H9 (cell line): ENCODE results near the gene MTA1. TPM values are rescaled to one million over a fixed set of nuclear protein-coding genes. Genes with fewer than 3 reads are reported as not detected.

Source experiments
- DNase-seq: peaks from one replicate; pipeline ENCODE4 v3.0.0-alpha.2; 2017
- H2AFZ ChIP-seq: one replicate; pipeline ENCODE4 v1.6.1; 2013; ENCODE audit warnings: mild to moderate bottlenecking, low read length, control low read depth, moderate library complexity
- H2AK5ac ChIP-seq: 2 replicates; pipeline ENCODE4 v1.6.1; 2013; ENCODE audit warnings: low read length, control low read depth, mixed read lengths; ENCODE audit not compliant: insufficient read length
- H2BK120ac ChIP-seq: one replicate; pipeline ENCODE4 v1.6.1; 2013; ENCODE audit warnings: low read depth, mild to moderate bottlenecking, low read length, control low read depth, inconsistent platforms; ENCODE audit not compliant: poor library complexity, severe bottlenecking
- H2BK12ac ChIP-seq: 2 replicates; pipeline ENCODE4 v1.6.1; 2013; ENCODE audit warnings: low read length, control low read depth, mixed read lengths, low read depth; ENCODE audit not compliant: insufficient read length
- H2BK15ac ChIP-seq: 2 replicates; pipeline ENCODE4 v1.6.1; 2013; ENCODE audit warnings: low read depth, low read length, control low read depth
- H2BK20ac ChIP-seq: one replicate; pipeline ENCODE4 v1.6.1; 2013; ENCODE audit warnings: low read depth, mild to moderate bottlenecking, low read length, control low read depth, inconsistent platforms; ENCODE audit not compliant: poor library complexity, severe bottlenecking
- H2BK5ac ChIP-seq: 2 replicates; pipeline ENCODE4 v1.6.1; 2013; ENCODE audit warnings: low read length, control low read depth, mixed read lengths; ENCODE audit not compliant: insufficient read length
- H3K14ac ChIP-seq: 2 replicates; pipeline ENCODE4 v1.6.1; 2013; ENCODE audit warnings: low read length, control low read depth; ENCODE audit not compliant: insufficient read depth
- H3K18ac ChIP-seq: 2 replicates; pipeline ENCODE4 v1.6.1; 2013; ENCODE audit warnings: low read depth, mild to moderate bottlenecking, mixed read lengths, low read length, control low read depth; ENCODE audit not compliant: insufficient read length
- H3K23ac ChIP-seq: 2 replicates; pipeline ENCODE4 v1.6.1; 2013; ENCODE audit warnings: low read length, control low read depth, mixed read lengths, low read depth; ENCODE audit not compliant: insufficient read length
- H3K23me2 ChIP-seq: 2 replicates; pipeline ENCODE4 v1.6.1; 2013; ENCODE audit warnings: low read depth, mild to moderate bottlenecking, mixed read lengths, low read length, control low read depth; ENCODE audit not compliant: insufficient read length, poor library complexity, severe bottlenecking
- H3K27ac ChIP-seq: 2 replicates; pipeline ENCODE4 v1.5.1; 2013; ENCODE audit warnings: low read length, control low read depth, mixed read lengths, low read depth; ENCODE audit not compliant: insufficient read length
- H3K27me3 ChIP-seq: 2 replicates; pipeline ENCODE4 v1.6.1; 2013; ENCODE audit warnings: low read length, control low read depth, inconsistent platforms; ENCODE audit not compliant: insufficient read depth
- H3K4ac ChIP-seq: 2 replicates; pipeline ENCODE4 v1.6.1; 2013; ENCODE audit warnings: low read depth, mild to moderate bottlenecking, control low read depth, inconsistent platforms, low read length, moderate library complexity
- H3K4me1 ChIP-seq: 2 replicates; pipeline ENCODE4 v1.6.1; 2013; ENCODE audit warnings: low read length, control low read depth, inconsistent platforms; ENCODE audit not compliant: insufficient read depth
- H3K4me2 ChIP-seq: 2 replicates; pipeline ENCODE4 v1.6.1; 2013; ENCODE audit warnings: low read length, control low read depth, mixed read lengths; ENCODE audit not compliant: insufficient read length, insufficient read depth
- H3K56ac ChIP-seq: 2 replicates; pipeline ENCODE4 v1.6.1; 2013; ENCODE audit warnings: low read depth, mild to moderate bottlenecking, mixed read lengths, low read length, control low read depth; ENCODE audit not compliant: insufficient read length
- H3K79me1 ChIP-seq: 2 replicates; pipeline ENCODE4 v1.6.1; 2013; ENCODE audit warnings: low read depth, mild to moderate bottlenecking, moderate library complexity, low read length, control low read depth, inconsistent platforms; ENCODE audit not compliant: insufficient read depth, poor library complexity, severe bottlenecking
- H3K79me2 ChIP-seq: 2 replicates; pipeline ENCODE4 v1.6.1; 2013; ENCODE audit warnings: low read length, control low read depth, inconsistent platforms; ENCODE audit not compliant: insufficient read depth
- H3K9ac ChIP-seq: 2 replicates; pipeline ENCODE4 v1.6.1; 2013; ENCODE audit warnings: low read length, control low read depth, mixed read lengths; ENCODE audit not compliant: insufficient read length; ENCODE audit errors: extremely low read depth
- H3K9me3 ChIP-seq: one replicate; pipeline ENCODE4 v1.6.1; 2013; ENCODE audit warnings: low read depth, low read length, inconsistent platforms; ENCODE audit not compliant: control insufficient read depth
- H3T11ph ChIP-seq: one replicate; pipeline ENCODE4 v1.6.1; 2013; ENCODE audit warnings: mild to moderate bottlenecking, low read length, control low read depth, inconsistent platforms
- H4K20me1 ChIP-seq: one replicate; pipeline ENCODE4 v1.6.1; 2013; ENCODE audit not compliant: control insufficient read depth, insufficient read length, insufficient read depth
- H4K5ac ChIP-seq: 2 replicates; pipeline ENCODE4 v1.6.1; 2013; ENCODE audit warnings: low read depth, mild to moderate bottlenecking, mixed read lengths, low read length, control low read depth; ENCODE audit not compliant: insufficient read length
- H4K8ac ChIP-seq: replicated peaks from 2 replicates; pipeline ENCODE4 v1.6.1; 2013; ENCODE audit warnings: low read length, control low read depth, mixed read lengths, low read depth; ENCODE audit not compliant: insufficient read length
- H4K91ac ChIP-seq: 2 replicates; pipeline ENCODE4 v1.6.1; 2013; ENCODE audit warnings: low read depth, mild to moderate bottlenecking, moderate library complexity, mixed read lengths, low read length, control low read depth; ENCODE audit not compliant: insufficient read length
- H3K27ac Mint-ChIP-seq, 3 experiments: 2 replicates in 2 of 3; 3 replicates in 1 of 3; pipeline ENCODE4 v1.8.0; 2020 to 2021; ENCODE audit warnings: mixed read lengths in 3 of 3, mild to moderate bottlenecking in 1 of 3, moderate library complexity in 1 of 3
- H3K27me3 Mint-ChIP-seq: 2 replicates; pipeline ENCODE4 v1.8.0; 2021; ENCODE audit warnings: low read depth, mild to moderate bottlenecking, moderate library complexity, mixed read lengths
- H3K36me3 Mint-ChIP-seq, 3 experiments: 2 replicates in 2 of 3; 3 replicates in 1 of 3; pipeline ENCODE4 v1.8.0; 2020 to 2021; ENCODE audit warnings: low read depth in 3 of 3, mixed read lengths in 3 of 3; ENCODE audit not compliant: insufficient read depth in 1 of 3
- H3K4me1 Mint-ChIP-seq, 2 experiments: 2 replicates each; pipeline ENCODE4 v1.8.0; 2020; ENCODE audit warnings: mixed read lengths in 2 of 2
- H3K4me3 Mint-ChIP-seq, 2 experiments: 2 replicates in 1 of 2; 3 replicates in 1 of 2; pipeline ENCODE4 v1.8.0; 2020 to 2021; ENCODE audit warnings: mild to moderate bottlenecking in 2 of 2, mixed read lengths in 2 of 2, moderate library complexity in 1 of 2
- H3K9me3 Mint-ChIP-seq, 2 experiments: 2 replicates in 1 of 2; 3 replicates in 1 of 2; pipeline ENCODE4 v1.8.0; 2020; ENCODE audit warnings: mild to moderate bottlenecking in 2 of 2, mixed read lengths in 2 of 2, moderate library complexity in 1 of 2
- WGBS: extraction: QIAGEN DNeasy Blood & Tissue Kit; methylation state at CpG from one replicate; pipeline ENCODE4 v1.1.7; 2013; ENCODE audit warnings: missing lambda C conversion rate, low lambda C conversion rate, mixed read lengths; ENCODE audit not compliant: insufficient read length; ENCODE audit errors: extremely low coverage; 5-methylcytosine and 5-hydroxymethylcytosine counted together
- total RNA-seq: library from RNA; stranded (reverse); gene quantifications from 2 replicates; pipeline ENCODE4 v1.2.1, GENCODE V29; 2021
- TF ChIP-seq, protein P1 (sequence below): fragments of 200-600 bp; sonication (generic); conservative IDR thresholded peaks from 3 replicates; pipeline ENCODE4 v1.8.0; 2021; ENCODE audit warnings: antibody characterized with exemption, mild to moderate bottlenecking

MTA1 gene
- total RNA-seq, 1 experiment from 2014 or later = 230 TPM

DNA sequence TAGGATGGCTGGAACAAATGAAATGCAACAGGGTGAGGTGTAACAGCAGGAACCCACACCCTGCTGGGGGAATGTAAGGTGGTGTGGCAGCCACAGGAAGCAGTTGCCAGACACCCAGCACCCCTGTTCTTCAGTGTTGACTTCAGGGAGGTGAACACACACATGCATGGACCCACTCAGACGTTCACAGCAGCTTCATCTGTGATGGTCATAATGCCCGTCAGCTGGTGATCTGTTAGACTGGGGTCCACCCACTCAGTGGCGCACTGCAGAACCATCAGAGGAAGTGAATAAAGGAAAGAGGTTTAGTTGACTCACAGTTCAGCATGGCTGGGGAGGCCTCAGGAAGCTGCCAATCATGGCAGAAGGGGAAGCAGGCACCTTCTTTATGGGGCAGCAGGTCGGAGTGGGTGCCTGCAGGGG lies 44.0 kb upstream of the MTA1 start:
- no peak overlapping the region for H3T11ph ChIP-seq
- TF ChIP-seq, protein P1, sequence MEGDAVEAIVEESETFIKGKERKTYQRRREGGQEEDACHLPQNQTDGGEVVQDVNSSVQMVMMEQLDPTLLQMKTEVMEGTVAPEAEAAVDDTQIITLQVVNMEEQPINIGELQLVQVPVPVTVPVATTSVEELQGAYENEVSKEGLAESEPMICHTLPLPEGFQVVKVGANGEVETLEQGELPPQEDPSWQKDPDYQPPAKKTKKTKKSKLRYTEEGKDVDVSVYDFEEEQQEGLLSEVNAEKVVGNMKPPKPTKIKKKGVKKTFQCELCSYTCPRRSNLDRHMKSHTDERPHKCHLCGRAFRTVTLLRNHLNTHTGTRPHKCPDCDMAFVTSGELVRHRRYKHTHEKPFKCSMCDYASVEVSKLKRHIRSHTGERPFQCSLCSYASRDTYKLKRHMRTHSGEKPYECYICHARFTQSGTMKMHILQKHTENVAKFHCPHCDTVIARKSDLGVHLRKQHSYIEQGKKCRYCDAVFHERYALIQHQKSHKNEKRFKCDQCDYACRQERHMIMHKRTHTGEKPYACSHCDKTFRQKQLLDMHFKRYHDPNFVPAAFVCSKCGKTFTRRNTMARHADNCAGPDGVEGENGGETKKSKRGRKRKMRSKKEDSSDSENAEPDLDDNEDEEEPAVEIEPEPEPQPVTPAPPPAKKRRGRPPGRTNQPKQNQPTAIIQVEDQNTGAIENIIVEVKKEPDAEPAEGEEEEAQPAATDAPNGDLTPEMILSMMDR = no peak

More for the DNA sequence above, 44.0 kb upstream of the MTA1 start:
- H3K23me2 ChIP-seq = no peaks in the 10 kb centered on the region
- no peak overlapping the region for H4K8ac ChIP-seq
- no peaks in the 10 kb centered on the region for H3K79me1 ChIP-seq
- H2BK5ac ChIP-seq = no peak overlapping the region
- no peaks in the 10 kb centered on the region for H3K79me2 ChIP-seq
- no peak overlapping the region for H3K4me2 ChIP-seq
- H3K27me3 ChIP-seq = no peaks in the 10 kb centered on the region
- no peak overlapping the region for H2BK120ac ChIP-seq
- no peak overlapping the region for H3K23ac ChIP-seq
- H4K5ac ChIP-seq = no peak overlapping the region
- H3K18ac ChIP-seq = no peak overlapping the region
- H4K20me1 ChIP-seq = no peaks in the 10 kb centered on the region
- peaks cover 10 to 28% (median 23%) of the 10 kb centered on the region in 3 experiments for H3K36me3 Mint-ChIP-seq
- H2AFZ ChIP-seq = no peak overlapping the region
- H3K27me3 Mint-ChIP-seq = peaks cover 8% of the 10 kb centered on the region
- peaks cover 2% of the 10 kb centered on the region; the same call in 1 of the 2 replicates for H3K4me1 ChIP-seq
- no peak overlapping the region for H2BK20ac ChIP-seq
- no CpG with 5 or more reads among the region's 4 CpGs for WGBS
- H2BK15ac ChIP-seq = no peak overlapping the region
- H3K9me3 ChIP-seq = no peaks in the 10 kb centered on the region
- peaks cover 8% of the 10 kb centered on the region in 2 experiments for H3K4me1 Mint-ChIP-seq
- no peak overlapping the region for H4K91ac ChIP-seq
- H2BK12ac ChIP-seq = no peak overlapping the region
- H3K14ac ChIP-seq = no peak overlapping the region
- no peak overlapping the region for H3K4ac ChIP-seq
- DNase-seq = no peak
- no peak overlapping the region; a peak in 1 of 7 replicates for H3K27ac Mint-ChIP-seq
- peaks cover 10% of the 10 kb centered on the region in 2 experiments; a peak in 4 of 5 replicates for H3K9me3 Mint-ChIP-seq
- no peak overlapping the region for H3K9ac ChIP-seq
- H3K27ac ChIP-seq = no peak overlapping the region
- no peak overlapping the region for H2AK5ac ChIP-seq
- no peak overlapping the region for H3K4me3 Mint-ChIP-seq
- no peak overlapping the region for H3K56ac ChIP-seq
